Measurements from ENCODE around the gene ZSWIM1.
"Not testable (repeated sequence)": the region's sequence is repeated elsewhere in the genome, so short reads cannot be mapped to it uniquely, and the experiment has no call there.

Gene ZSWIM1

GRCh38 chr20:45890077-45890984 is 9.3 kb downstream of the ZSWIM1 start:
- DNase-seq (ENCODE audit: low read depth) = peak; percentile 19

- peak; percentile 73 for DNase-seq (ENCODE audit: low read depth)
Observed at GRCh38 chr20:45890985-45891983, 10.3 kb downstream of the ZSWIM1 start, which contains the start of the genes CTSA and NEURL2. TSS of gene CTSA (plus strand) at chr20:45891335. CDS start at chr20:45891569, 234 bp downstream. TSS of gene NEURL2 (minus strand) at chr20:45891208. CDS start at chr20:45890991, 217 bp downstream.

- DNase-seq (ENCODE audit: low read depth) = no peak
Observed at GRCh38 chr20:45892049-45892825, 11.2 kb downstream of the ZSWIM1 start.

- no peak for DNase-seq (ENCODE audit: low read depth)
Observed at GRCh38 chr20:45892828-45893500, 11.9 kb downstream of the ZSWIM1 start.

- no peak for DNase-seq (ENCODE audit: low read depth)
Observed at GRCh38 chr20:45893831-45894230, 12.8 kb downstream of the ZSWIM1 start.

GRCh38 chr20:45894797-45895196 is 13.8 kb downstream of the ZSWIM1 start:
- no peak for DNase-seq (ENCODE audit: low read depth)

- DNase-seq (ENCODE audit: low read depth) = no peak
Observed at GRCh38 chr20:45896641-45897161, 15.7 kb downstream of the ZSWIM1 start.

- DNase-seq (ENCODE audit: low read depth) = no peak
Observed at GRCh38 chr20:45897289-45897688, 16.3 kb downstream of the ZSWIM1 start.

- DNase-seq (ENCODE audit: low read depth) = no peak
Observed at GRCh38 chr20:45897692-45898091, 16.7 kb downstream of the ZSWIM1 start.

- DNase-seq (ENCODE audit: low read depth) = no peak
Observed at GRCh38 chr20:45898285-45898684, 17.3 kb downstream of the ZSWIM1 start.

- no peak for DNase-seq (ENCODE audit: low read depth)
Observed at GRCh38 chr20:45899046-45899835, 18.2 kb downstream of the ZSWIM1 start.

GRCh38 chr20:45901332-45901731 is 20.3 kb downstream of the ZSWIM1 start:
- not testable (repeated sequence) for DNase-seq (ENCODE audit: low read depth)

GRCh38 chr20:45902199-45902701 is 21.2 kb downstream of the ZSWIM1 start:
- no peak for DNase-seq (ENCODE audit: low read depth)

GRCh38 chr20:45904583-45905504 is 23.8 kb downstream of the ZSWIM1 start:
- no peak for DNase-seq (ENCODE audit: low read depth)

GRCh38 chr20:45905505-45906079 is 24.6 kb downstream of the ZSWIM1 start:
- DNase-seq (ENCODE audit: low read depth) = no peak

- no peak for DNase-seq (ENCODE audit: low read depth)
Observed at GRCh38 chr20:45907219-45907948, 26.4 kb downstream of the ZSWIM1 start.

GRCh38 chr20:45908084-45908483 is 27.1 kb downstream of the ZSWIM1 start:
- no peak for DNase-seq (ENCODE audit: low read depth)
